PC-3 (cell line): Measurements from ENCODE around the gene TRMT2B. TPM values are rescaled to one million over a fixed set of nuclear protein-coding genes. Genes with fewer than 3 reads are reported as not detected.

Source experiments
- ATAC-seq: fragments of 200-7000 bp; cut with Tn5 transposase; 2 replicates; pipeline ENCODE4 v1.9.1; 2020; ENCODE audit warnings: mild to moderate bottlenecking, moderate library complexity
- BruUV-seq: library from RNA; stranded (reverse); fragments of 400-500 nt; replicated peaks from 2 replicates; lab custom pipeline; 2021; lab: Mats Ljungman, UMichigan
- CTCF ChIA-PET: fragments of 300-600 bp; sonication (Branson Sonifier 250); formaldehyde crosslinking; loops from one replicate; lab custom pipeline; 2022; ENCODE audit warnings: antibody characterized with exemption; lab: Charles Lee
- POLR2A ChIA-PET: fragments of 300-600 bp; sonication (Branson Sonifier 250); formaldehyde crosslinking; loops from one replicate; lab custom pipeline; 2022; ENCODE audit warnings: antibody characterized with exemption; ENCODE audit not compliant: unreplicated experiment; lab: Charles Lee
- DNase-seq: peaks from one replicate; pipeline ENCODE4 v3.0.0-alpha.2; 2015
- H2AFZ ChIP-seq: fragments of 300-600 bp; sonication (generic); 2 replicates; pipeline ENCODE4 v1.6.0; 2016; ENCODE audit warnings: antibody characterized with exemption, low read length
- H3F3A ChIP-seq: fragments of 300-600 bp; sonication (generic); one replicate; pipeline ENCODE4 v1.6.0; 2017; ENCODE audit warnings: antibody characterized with exemption, low read length, control low read depth, mild to moderate bottlenecking; ENCODE audit not compliant: unreplicated experiment
- H3K27ac ChIP-seq: fragments of 300-600 bp; sonication (generic); 2 replicates; pipeline ENCODE4 v1.5.1; 2016; ENCODE audit warnings: mild to moderate bottlenecking, low read length
- H3K27me3 ChIP-seq: fragments of 300-600 bp; sonication (generic); 2 replicates; pipeline ENCODE4 v1.6.1; 2016; ENCODE audit warnings: low read length, mixed read lengths
- H3K36me3 ChIP-seq: fragments of 300-600 bp; sonication (generic); 2 replicates; pipeline ENCODE4 v1.6.1; 2016; ENCODE audit warnings: low read depth, mixed run types, low read length, mixed read lengths
- H3K4me1 ChIP-seq: fragments of 300-600 bp; sonication (generic); 2 replicates; pipeline ENCODE4 v1.5.1; 2016; ENCODE audit warnings: low read length; ENCODE audit not compliant: insufficient read depth
- H3K4me2 ChIP-seq: fragments of 300-600 bp; sonication (generic); 2 replicates; pipeline ENCODE4 v1.6.0; 2016; ENCODE audit warnings: low read length
- H3K4me3 ChIP-seq: fragments of 300-600 bp; sonication (generic); 2 replicates; pipeline ENCODE4 v1.5.1; 2016; ENCODE audit warnings: mild to moderate bottlenecking, low read length, mixed read lengths
- H3K79me2 ChIP-seq: fragments of 300-600 bp; sonication (generic); 2 replicates; pipeline ENCODE4 v1.6.1; 2017; ENCODE audit warnings: low read length, mixed read lengths
- H3K9ac ChIP-seq: fragments of 300-600 bp; sonication (generic); 2 replicates; pipeline ENCODE4 v1.6.0; 2016; ENCODE audit warnings: mild to moderate bottlenecking, low read length
- H3K9me2 ChIP-seq: fragments of 300-600 bp; sonication (generic); replicated peaks from 2 replicates; pipeline ENCODE4 v1.6.1; 2016; ENCODE audit warnings: mixed run types, low read length, mixed read lengths
- H3K9me3 ChIP-seq: fragments of 300-600 bp; sonication (generic); 2 replicates; pipeline ENCODE4 v1.6.1; 2016; ENCODE audit warnings: low read length, mixed read lengths
- H4K20me1 ChIP-seq: fragments of 300-600 bp; sonication (generic); 2 replicates; pipeline ENCODE4 v1.6.1; 2016; ENCODE audit warnings: low read length, mixed read lengths
- CTCF ChIP-seq: fragments of 300-600 bp; sonication (generic); conservative IDR thresholded peaks from 2 replicates; pipeline ENCODE4 v1.5.1; 2017; ENCODE audit warnings: antibody characterized with exemption, low read depth, mild to moderate bottlenecking, low read length
- EZH2 ChIP-seq: fragments of 300-600 bp; sonication (generic); IDR thresholded peaks from one replicate; pipeline ENCODE4 v1.6.1; 2017; ENCODE audit warnings: antibody characterized with exemption, mild to moderate bottlenecking, low read length; ENCODE audit not compliant: unreplicated experiment
- EZH2phosphoT487 ChIP-seq: fragments of 300-600 bp; sonication (generic); IDR thresholded peaks from 2 replicates; pipeline ENCODE4 v1.6.1; 2018; ENCODE audit warnings: mild to moderate bottlenecking, antibody characterized with exemption, low read length, borderline replicate concordance
- intact Hi-C: fragments of 100-400 bp; cut with micrococcal nuclease; formaldehyde crosslinking; loops from 2 replicates; pipeline ENCODE4 v1.9.0; 2023
- total RNA-seq: library from RNA; depleted of rRNA; stranded (reverse); fragments of >200 nt; gene quantifications from 2 replicates; pipeline ENCODE4 v1.2.3, GENCODE V29; 2014

TRMT2B gene
- total RNA-seq, 1 experiment from 2014 or later = 23.4 TPM

- CTCF ChIA-PET = no interaction called here
- intact Hi-C loops = no loop called here
- H3K9me3 ChIP-seq = no peaks in the 10 kb centered on the region
- peak overlapping the region; percentile 75 for H3K9ac ChIP-seq
- peak; percentile 3 for ATAC-seq
- H3K4me3 ChIP-seq = peak overlapping the region; percentile 77
- POLR2A ChIA-PET = interaction anchor here (0.7 kb wide), 1 partner anchor 360 kb away, joined by 7 read pairs; no protein-coding TSS in a partner anchor
- H3K36me3 ChIP-seq = no peaks in the 10 kb centered on the region
- no TSS peak for BruUV-seq
- H3K4me1 ChIP-seq = peaks cover 4% of the 10 kb centered on the region; the same call in 1 of the 2 replicates
- H3K4me2 ChIP-seq = peak overlapping the region; percentile 93
- no peak for DNase-seq
- no peaks in the 10 kb centered on the region for H3K9me2 ChIP-seq
- peak overlapping the region; percentile 75 for H3K27ac ChIP-seq
- no peaks in the 10 kb centered on the region for H3K27me3 ChIP-seq
- peak overlapping the region; percentile 83 for H2AFZ ChIP-seq
- no peak for TF ChIP-seq EZH2phosphoT487
- TF ChIP-seq EZH2 = no peak
- no peak for TF ChIP-seq CTCF
- no peaks in the 10 kb centered on the region for H4K20me1 ChIP-seq
- no peaks in the 10 kb centered on the region for H3F3A ChIP-seq
- H3K79me2 ChIP-seq = peaks cover 16% of the 10 kb centered on the region
Measured at GRCh38 chrX:101051153-101051548, 760 bp downstream of the TRMT2B start.

GRCh38 chrX:101040197-101040596 lies 11.7 kb downstream of the TRMT2B start:
- intact Hi-C loops = no loop called here
- Histone ChIP-seq H3K9me3 (no peaks in the 10 kb centered on the region), H3K36me3 (peaks cover 8% of the 10 kb centered on the region), H2AFZ (no peak overlapping the region), H3K4me3 (no peak overlapping the region), H3K9ac (no peak overlapping the region), H3F3A (no peaks in the 10 kb centered on the region), H3K4me2 (no peak overlapping the region), H3K4me1 (no peaks in the 10 kb centered on the region), H3K27ac (no peak overlapping the region), H3K27me3 (no peaks in the 10 kb centered on the region), H3K9me2 (no peaks in the 10 kb centered on the region), H3K79me2 (no peaks in the 10 kb centered on the region), H4K20me1 (no peaks in the 10 kb centered on the region)
- TF ChIP-seq EZH2 (no peak), EZH2phosphoT487 (no peak), CTCF (no peak)
- CTCF ChIA-PET = no interaction called here
- no peak for DNase-seq
- BruUV-seq = no TSS peak
- ATAC-seq = no peak
- POLR2A ChIA-PET = no interaction called here

GRCh38 chrX:101037231-101037630 lies 14.7 kb downstream of the TRMT2B start:
- Histone ChIP-seq H3K9me3 (no peaks in the 10 kb centered on the region), H4K20me1 (no peaks in the 10 kb centered on the region), H3F3A (no peaks in the 10 kb centered on the region), H3K4me1 (no peaks in the 10 kb centered on the region), H3K36me3 (peaks cover 3% of the 10 kb centered on the region), H3K9me2 (no peaks in the 10 kb centered on the region), H3K27ac (no peak overlapping the region), H3K4me2 (no peak overlapping the region), H3K79me2 (no peaks in the 10 kb centered on the region), H3K9ac (no peak overlapping the region), H3K4me3 (no peak overlapping the region), H2AFZ (no peak overlapping the region), H3K27me3 (no peaks in the 10 kb centered on the region)
- no peak for DNase-seq
- intact Hi-C loops = no loop called here
- TF ChIP-seq EZH2 (no peak), CTCF (no peak), EZH2phosphoT487 (no peak)
- ATAC-seq = no peak
- CTCF ChIA-PET = no interaction called here
- POLR2A ChIA-PET = no interaction called here
- BruUV-seq = no TSS peak
